RWPE2 (cell line): ENCODE measurements around the gene PEX6.

ENCODE experiments used
- ATAC-seq: fragments of 200-7000 bp; cut with Tn5 transposase; 3 replicates; pipeline ENCODE4 v1.9.1; 2021; ENCODE audit warnings: low read depth
- DNase-seq: peaks from one replicate; pipeline ENCODE4 v3.0.0-alpha.2; 2020; ENCODE audit warnings: low spot score
- H3K27ac ChIP-seq: fragments of 450-650 bp; 2 replicates; pipeline ENCODE4 v1.5.1; 2017; ENCODE audit warnings: mild to moderate bottlenecking; ENCODE audit not compliant: poor library complexity, severe bottlenecking
- H3K27me3 ChIP-seq: fragments of 250-450 bp; sonication (Bioruptor Pico); 2 replicates; pipeline ENCODE4 v1.5.1; 2021; ENCODE audit warnings: mild to moderate bottlenecking, moderate library complexity; ENCODE audit not compliant: insufficient read depth, poor library complexity, severe bottlenecking
- H3K36me3 ChIP-seq: fragments of 250-450 bp; sonication (Bioruptor Pico); 2 replicates; pipeline ENCODE4 v1.5.1; 2020; ENCODE audit warnings: low read depth, mild to moderate bottlenecking, moderate library complexity
- H3K4me1 ChIP-seq: fragments of 250-450 bp; sonication (Bioruptor Pico); 2 replicates; pipeline ENCODE4 v1.5.1; 2021; ENCODE audit warnings: mild to moderate bottlenecking, moderate library complexity; ENCODE audit not compliant: insufficient read depth, poor library complexity, severe bottlenecking
- H3K4me3 ChIP-seq: fragments of 250-450 bp; sonication (Bioruptor Pico); 2 replicates; pipeline ENCODE4 v1.5.1; 2021; ENCODE audit warnings: mild to moderate bottlenecking, moderate library complexity; ENCODE audit not compliant: severe bottlenecking
- H3K9me3 ChIP-seq: fragments of 250-450 bp; sonication (Bioruptor Pico); 2 replicates; pipeline ENCODE4 v1.5.1; 2021; ENCODE audit warnings: mild to moderate bottlenecking, moderate library complexity; ENCODE audit not compliant: severe bottlenecking
- CTCF ChIP-seq: fragments of 450-650 bp; IDR thresholded peaks from one replicate; pipeline ENCODE4 v1.5.1; 2017; ENCODE audit warnings: mild to moderate bottlenecking, moderate library complexity; ENCODE audit not compliant: poor library complexity, severe bottlenecking

The PEX6 gene

GRCh38 chr6:43012364-43012763, 33.4 kb upstream of the PEX6 start:
- Histone ChIP-seq H3K36me3 (peaks cover 33% of the 10 kb centered on the region), H3K27ac (peak overlapping the region; percentile 48)
- DNase-seq: no peak

GRCh38 chr6:43011207-43011606, 32.2 kb upstream of the PEX6 start:
- DNase-seq (no peak), ATAC-seq (no peak)
- Histone ChIP-seq H3K4me1 (peaks cover 5% of the 10 kb centered on the region), H3K4me3 (no peak overlapping the region), H3K27me3 (no peaks in the 10 kb centered on the region), H3K27ac (no peak overlapping the region), H3K9me3 (no peaks in the 10 kb centered on the region), H3K36me3 (peaks cover 34% of the 10 kb centered on the region)
- no peak for TF ChIP-seq CTCF

More at GRCh38 chr6:43012364-43012763, 33.4 kb upstream of the PEX6 start:
- no peak for ATAC-seq
- Histone ChIP-seq H3K9me3 (no peaks in the 10 kb centered on the region), H3K27me3 (no peaks in the 10 kb centered on the region), H3K4me3 (peak overlapping the region; percentile 44), H3K4me1 (peaks cover 5% of the 10 kb centered on the region)
- TF ChIP-seq CTCF: no peak

- Histone ChIP-seq H3K27ac (no peak overlapping the region), H3K9me3 (no peaks in the 10 kb centered on the region), H3K36me3 (peaks cover 33% of the 10 kb centered on the region), H3K4me1 (peaks cover 6% of the 10 kb centered on the region), H3K27me3 (no peaks in the 10 kb centered on the region), H3K4me3 (no peak overlapping the region)
- ATAC-seq: no peak
- TF ChIP-seq CTCF: peak; percentile 55
- no peak for DNase-seq
Observed at GRCh38 chr6:43009124-43009523, 30.1 kb upstream of the PEX6 start.

GRCh38 chr6:43007126-43007525, 28.1 kb upstream of the PEX6 start:
- no peak overlapping the region for H3K27ac ChIP-seq
- no peaks in the 10 kb centered on the region for H3K9me3 ChIP-seq
- H3K36me3 ChIP-seq: peaks cover 38% of the 10 kb centered on the region
- no peak overlapping the region for H3K4me3 ChIP-seq
- ATAC-seq: no peak
- no peak for TF ChIP-seq CTCF
- H3K27me3 ChIP-seq: no peaks in the 10 kb centered on the region
- peaks cover 6% of the 10 kb centered on the region for H3K4me1 ChIP-seq
- no peak for DNase-seq

- TF ChIP-seq CTCF: no peak
- peaks cover 36% of the 10 kb centered on the region for H3K36me3 ChIP-seq
- no peak for DNase-seq
- H3K9me3 ChIP-seq: no peaks in the 10 kb centered on the region
- no peaks in the 10 kb centered on the region for H3K27me3 ChIP-seq
- no peak overlapping the region for H3K27ac ChIP-seq
- no peak overlapping the region for H3K4me3 ChIP-seq
- H3K4me1 ChIP-seq: peaks cover 6% of the 10 kb centered on the region
- no peak for ATAC-seq
Observed at GRCh38 chr6:43006251-43006650, 27.3 kb upstream of the PEX6 start.
